NCI-H526 (cell line): Measurements from ENCODE around the gene CLCF1.

Source experiments
- DNase-seq, 2 experiments: peaks; one replicate each; lab custom pipeline; 2025; lab: John Stamatoyannopoulos, UW

Gene CLCF1

GRCh38 chr11:67356387-67356863 lies 17.0 kb downstream of the CLCF1 start:
- no peak for DNase-seq

- DNase-seq, result no peak
These were observed 17.5 kb downstream of the CLCF1 start for GRCh38 chr11:67355794-67356386.

- no peak for DNase-seq
These were observed 18.2 kb downstream of the CLCF1 start for GRCh38 chr11:67355023-67355793.

- peak in 1 of 2 experiments; percentile 34 for DNase-seq
These were observed 19.0 kb downstream of the CLCF1 start for GRCh38 chr11:67354075-67355022.

- DNase-seq, result peak; percentile 92 to 98
These were observed 19.9 kb downstream of the CLCF1 start, which contains the start of gene POLD4 for GRCh38 chr11:67353317-67354074. Gene POLD4, minus strand, starts transcription at chr11:67353546. Its CDS starts 147 bp downstream, at chr11:67353399.

GRCh38 chr11:67352546-67353316 lies 20.7 kb downstream of the CLCF1 start:
- DNase-seq, result peak; percentile 80 to 90

GRCh38 chr11:67351275-67352005 lies 22.0 kb downstream of the CLCF1 start:
- DNase-seq, result peak; percentile 46 to 83

- no peak for DNase-seq
These were observed 23.4 kb downstream of the CLCF1 start for GRCh38 chr11:67349928-67350465.

- DNase-seq, result no peak
These were observed 23.9 kb downstream of the CLCF1 start for GRCh38 chr11:67349457-67349856.

GRCh38 chr11:67349036-67349435 lies 24.4 kb downstream of the CLCF1 start:
- DNase-seq, result no peak

GRCh38 chr11:67347964-67348749 lies 25.2 kb downstream of the CLCF1 start:
- DNase-seq, result no peak

GRCh38 chr11:67345920-67346819 lies 27.2 kb downstream of the CLCF1 start:
- DNase-seq, result peak in 1 of 2 experiments; percentile 39

GRCh38 chr11:67345247-67345919 lies 28.0 kb downstream of the CLCF1 start:
- peak; percentile 75 to 81 for DNase-seq

GRCh38 chr11:67344264-67344663 lies 29.1 kb downstream of the CLCF1 start:
- no peak for DNase-seq

- no peak for DNase-seq
These were observed 36.1 kb downstream of the CLCF1 start for GRCh38 chr11:67337257-67337656.

GRCh38 chr11:67332081-67332691 lies 41.2 kb downstream of the CLCF1 start:
- DNase-seq, result no peak

- DNase-seq, result no peak
These were observed 49.9 kb downstream of the CLCF1 start for GRCh38 chr11:67323526-67323925.
